Stimulated activated CD8-positive, alpha-beta memory T cell treated with anti-CD3 and anti-CD28 coated beads, Interleukin-12 subunit alpha, Interleukin-12 subunit beta, amount 100 ng/mL, for 1 hour (primary cell): Measurements from ENCODE around the gene SYNPO2.
"Not testable (repeated sequence)": the region's sequence is repeated elsewhere in the genome, so short reads cannot be mapped to it uniquely, and the experiment has no call there.

Experiments
- DNase-seq: peaks from one replicate; pipeline ENCODE4 v3.0.0-alpha.2; 2020; ENCODE audit warnings: low read depth

The SYNPO2 gene

DNA sequence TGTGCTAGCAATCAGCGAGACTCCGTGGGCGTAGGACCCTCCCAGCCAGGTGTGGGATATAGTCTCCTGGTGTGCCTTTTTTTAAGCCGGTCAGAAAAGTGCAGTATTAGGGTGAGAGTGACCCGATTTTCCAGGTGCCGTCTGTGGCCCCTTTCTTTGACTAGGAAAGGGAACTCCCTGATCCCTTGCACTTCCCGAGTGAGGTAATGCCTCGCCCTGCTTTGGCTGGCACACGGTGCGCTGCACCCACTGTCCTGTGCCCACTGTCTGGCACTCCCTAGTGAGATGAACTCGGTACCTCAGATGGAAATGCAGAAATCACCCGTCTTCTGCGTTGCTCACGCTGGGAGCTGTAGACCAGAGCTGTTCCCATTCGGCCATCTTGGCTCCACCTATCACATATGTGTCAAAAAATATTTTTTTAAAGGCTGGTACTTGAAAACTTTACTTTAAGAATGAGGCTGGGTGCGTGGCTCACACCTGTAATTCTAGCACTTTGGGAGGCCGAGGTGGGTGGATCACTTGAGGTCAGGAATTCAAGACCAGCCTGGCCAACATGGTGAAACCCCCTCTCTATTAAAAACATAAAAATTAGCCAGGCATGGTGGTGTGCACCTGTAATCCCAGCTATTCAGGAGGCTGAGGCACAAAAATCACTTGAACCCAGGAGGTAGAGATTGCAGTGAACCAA, 179.2 kb downstream of the SYNPO2 start:
- not testable (repeated sequence) for DNase-seq

DNA sequence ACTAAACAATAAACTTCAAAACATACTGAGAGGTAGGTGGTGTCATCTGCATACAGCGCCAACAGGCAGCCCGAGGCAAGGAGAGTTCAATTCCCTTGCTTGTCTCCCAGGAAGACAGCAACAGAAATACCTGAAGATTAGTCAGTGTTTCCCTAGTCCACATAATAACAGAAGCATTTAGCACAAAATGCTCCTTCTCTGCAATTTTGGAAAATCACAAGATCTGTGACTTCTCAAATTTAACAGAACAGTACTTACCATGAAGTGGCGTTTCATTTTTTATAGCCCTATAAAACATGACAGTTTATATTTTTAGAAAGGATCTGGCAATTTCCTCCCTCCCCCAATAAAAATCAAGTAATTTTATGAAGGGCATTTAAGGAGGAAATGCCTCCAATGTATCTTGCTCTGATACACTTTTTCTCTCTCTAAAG, 179.9 kb downstream of the SYNPO2 start:
- DNase-seq = no peak

- no peak for DNase-seq
Observed at GRCh38 chr4:119070301-119070700, 181.6 kb downstream of the SYNPO2 start.

GRCh38 chr4:119080721-119081541, 192.3 kb downstream of the SYNPO2 start:
- no peak for DNase-seq

DNA sequence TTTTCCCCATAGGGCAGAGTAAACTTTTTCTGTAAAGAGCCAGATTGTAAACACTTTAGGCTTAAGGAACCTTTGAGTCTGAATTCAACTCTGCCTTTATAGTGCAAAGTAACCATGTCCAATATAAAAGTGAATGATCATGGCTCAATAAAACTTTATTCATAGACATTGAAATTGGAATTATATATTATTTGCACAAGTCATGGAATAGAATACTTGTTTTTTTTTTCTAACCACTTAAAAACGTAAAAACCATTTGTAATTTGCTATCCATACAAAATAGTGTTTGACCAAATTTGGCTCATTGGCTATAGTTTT, 192.8 kb downstream of the SYNPO2 start:
- no peak for DNase-seq

GRCh38 chr4:119081943-119082342, 193.3 kb downstream of the SYNPO2 start:
- DNase-seq = no peak

DNA sequence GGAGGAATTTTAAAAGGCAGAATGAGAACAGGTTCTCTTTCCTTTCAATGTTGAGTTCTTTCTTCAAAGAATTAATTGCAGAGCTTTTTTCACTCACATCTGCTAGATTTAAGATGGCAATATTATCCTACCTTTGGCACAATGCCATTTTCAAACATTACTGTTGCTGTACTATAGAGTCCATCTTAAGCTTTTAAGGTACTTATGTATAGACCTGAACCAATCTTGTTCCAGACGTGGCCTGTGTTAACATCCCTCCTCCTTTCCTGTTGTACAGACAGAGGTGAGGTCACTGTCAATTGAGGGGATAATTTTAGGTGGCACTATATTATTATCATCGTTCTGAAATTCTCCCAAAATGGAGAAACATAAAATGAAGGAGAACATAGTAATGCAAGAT, 194.0 kb downstream of the SYNPO2 start:
- no peak for DNase-seq

GRCh38 chr4:119084513-119084912, 195.9 kb downstream of the SYNPO2 start:
- DNase-seq = no peak

DNA sequence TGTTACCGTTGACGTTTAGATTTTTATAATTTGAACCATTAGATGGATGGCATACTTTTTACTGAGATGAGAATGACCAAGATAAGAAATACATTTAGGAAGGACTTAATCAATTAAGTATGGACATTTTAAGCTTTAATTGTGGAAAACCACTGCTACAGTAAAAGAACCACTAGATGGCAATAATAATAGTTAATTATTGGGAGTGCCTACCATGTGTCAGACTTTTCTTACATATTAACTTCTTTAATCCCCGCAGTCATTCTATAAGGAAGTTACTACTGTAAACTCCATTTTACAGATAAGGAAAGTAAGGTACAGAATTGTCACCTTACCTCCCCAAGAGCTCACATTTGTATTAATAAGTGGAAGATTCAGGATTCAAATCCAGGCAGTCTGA, 198.5 kb downstream of the SYNPO2 start:
- no peak for DNase-seq

GRCh38 chr4:119087656-119088055, 199.0 kb downstream of the SYNPO2 start:
- no peak for DNase-seq

GRCh38 chr4:119093042-119093827, 204.6 kb downstream of the SYNPO2 start:
- DNase-seq = no peak

DNA sequence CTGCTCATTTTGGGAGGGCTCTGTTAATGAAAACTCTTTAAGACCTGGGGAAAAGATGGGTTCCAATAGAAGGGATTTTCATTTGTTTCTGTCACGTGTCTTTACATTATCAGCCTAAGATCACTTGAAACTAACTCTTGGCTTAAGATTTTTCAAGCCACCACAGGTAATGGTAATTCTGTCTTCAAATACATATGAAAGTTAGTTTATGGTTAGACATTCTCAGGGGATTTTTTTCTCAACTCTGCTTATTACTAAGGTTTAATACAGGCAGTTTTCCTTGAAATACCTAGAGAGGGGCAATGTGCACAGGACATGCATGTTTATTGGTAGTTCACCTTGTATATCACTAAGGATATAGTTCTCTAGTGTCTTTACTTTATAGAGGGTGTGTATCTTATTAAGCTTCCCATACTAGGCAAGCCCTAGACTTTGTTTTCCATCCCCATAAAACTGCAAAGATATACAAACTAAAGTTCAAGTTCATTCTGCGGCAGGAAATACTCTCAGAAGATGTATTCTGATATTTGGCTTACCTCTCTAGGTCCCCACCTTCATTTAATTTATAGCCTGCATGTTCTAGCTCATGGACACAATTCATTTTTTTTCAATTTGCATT, 208.7 kb downstream of the SYNPO2 start:
- DNase-seq = no peak

DNA sequence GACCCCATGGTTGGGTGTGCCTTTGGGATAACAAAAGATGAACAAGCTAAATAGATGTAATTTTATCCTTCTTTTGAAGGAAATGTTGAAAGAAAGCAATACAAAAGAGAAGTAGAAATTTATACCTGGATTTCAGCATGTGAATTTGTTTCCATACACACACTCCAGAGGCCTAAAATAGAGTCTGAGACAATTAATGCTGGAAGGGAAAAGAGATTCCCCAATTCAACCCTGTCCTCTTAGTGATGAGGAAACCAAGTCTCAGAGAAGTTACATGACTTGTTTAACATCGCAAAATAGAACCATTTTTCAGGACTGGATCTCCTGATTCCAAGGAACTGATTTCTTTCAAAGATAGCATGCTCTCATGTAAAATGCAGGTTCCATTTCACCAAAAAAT, 209.7 kb downstream of the SYNPO2 start:
- DNase-seq = no peak

GRCh38 chr4:119099227-119099810, 210.7 kb downstream of the SYNPO2 start:
- DNase-seq = no peak

DNA sequence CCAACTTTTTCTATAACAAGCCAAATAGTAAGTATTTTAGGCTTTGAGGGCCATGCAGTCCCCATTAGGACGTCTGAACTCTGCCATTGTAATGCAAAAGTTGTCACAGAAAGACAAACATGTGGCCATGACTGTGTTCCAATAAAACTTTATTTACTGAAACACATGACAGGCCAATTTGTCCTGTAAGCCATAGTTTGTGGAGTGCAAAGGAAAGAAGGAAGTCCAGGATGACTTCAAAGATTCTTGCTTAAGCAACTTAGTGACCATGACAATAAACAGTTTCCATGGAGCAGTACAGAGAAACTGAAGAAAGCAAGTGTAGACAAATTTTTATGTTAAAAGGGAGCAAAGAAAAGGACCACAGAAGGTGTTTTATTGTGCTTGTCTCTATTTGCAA, 212.0 kb downstream of the SYNPO2 start:
- no peak for DNase-seq

DNA sequence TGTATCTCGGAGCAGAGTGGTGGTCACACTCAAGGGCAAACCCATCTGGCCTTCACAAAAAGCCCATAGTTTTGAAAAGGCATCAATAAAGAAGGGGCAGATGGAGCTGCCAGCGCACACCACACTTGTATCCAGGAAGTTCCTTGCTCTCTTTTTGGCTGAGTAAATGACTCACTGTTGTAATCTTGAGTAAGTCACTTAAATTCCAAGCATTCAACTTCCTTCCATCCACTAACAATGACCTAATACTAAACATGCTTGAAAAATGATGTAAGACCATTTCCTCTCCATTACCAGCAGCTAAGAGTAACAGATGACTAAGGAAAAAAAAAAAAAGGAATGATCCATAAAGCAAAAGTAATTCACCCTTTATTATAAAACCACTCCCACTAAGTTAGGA, 214.6 kb downstream of the SYNPO2 start:
- no peak for DNase-seq

DNA sequence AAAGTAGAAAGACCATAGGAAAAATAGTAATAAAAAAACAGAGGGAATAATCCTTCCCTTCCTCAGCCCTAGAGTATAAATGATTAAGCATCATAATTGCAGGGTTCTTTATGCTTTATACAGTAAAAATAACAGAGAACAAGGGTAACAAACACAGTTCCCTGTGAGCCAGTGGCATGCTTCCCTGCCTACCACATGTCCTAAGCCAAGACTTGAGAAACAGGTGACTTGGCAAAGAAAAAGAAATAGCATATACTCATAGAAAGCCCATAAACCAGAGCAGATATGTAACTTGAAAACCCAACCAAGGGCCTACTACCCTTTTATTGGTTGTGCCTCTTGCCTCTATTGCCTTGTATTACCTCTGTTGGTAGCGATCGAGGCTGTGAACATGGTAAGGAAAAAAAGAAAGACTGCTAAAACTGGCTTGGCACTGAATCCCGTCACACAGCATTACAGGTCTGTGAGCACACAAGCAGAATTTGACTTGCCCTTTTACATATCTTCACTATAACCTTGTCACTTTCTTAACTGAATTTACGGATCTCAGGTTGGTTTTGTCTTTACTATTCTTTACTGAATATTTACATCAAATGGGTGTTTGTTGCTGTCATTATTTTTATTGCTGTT, 216.1 kb downstream of the SYNPO2 start:
- no peak for DNase-seq

DNA sequence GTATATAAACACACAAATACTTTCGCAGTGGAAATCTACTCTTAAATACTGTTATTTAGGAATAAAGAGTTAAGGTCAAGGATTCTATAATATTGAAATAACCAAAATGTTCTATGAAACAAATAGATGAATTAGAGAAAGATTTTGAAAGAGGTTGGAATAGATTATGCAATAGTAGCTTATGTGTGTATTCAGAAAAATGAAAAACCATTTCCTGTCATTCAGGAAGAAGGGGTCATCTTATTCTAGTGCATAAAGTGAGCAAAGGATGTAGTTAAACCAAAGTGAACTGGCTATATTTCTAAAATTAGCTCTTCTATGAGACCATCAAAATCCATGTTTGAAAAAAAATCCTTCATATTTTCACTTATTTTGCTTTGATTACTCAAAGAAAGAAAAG, 217.0 kb downstream of the SYNPO2 start:
- DNase-seq = no peak

- DNase-seq = no peak
Observed at GRCh38 chr4:119106036-119107000, 217.7 kb downstream of the SYNPO2 start.

- no peak for DNase-seq
Observed at GRCh38 chr4:119110121-119110520, 221.5 kb downstream of the SYNPO2 start.
